GM23248 (cell line): Measurements from ENCODE around the gene ABCC1.

Experiments used
- EZH2 ChIP-seq: fragments of 200-600 bp; sonication (generic); IDR thresholded peaks from 2 replicates; pipeline ENCODE4 v1.6.1; 2018; ENCODE audit warnings: antibody characterized with exemption, mild to moderate bottlenecking; ENCODE audit not compliant: insufficient read depth, poor library complexity, severe bottlenecking
- EZH2phosphoT487 ChIP-seq: fragments of 200-600 bp; sonication (generic); IDR thresholded peaks from 2 replicates; pipeline ENCODE4 v1.6.1; 2018; ENCODE audit warnings: antibody characterized with exemption, moderate library complexity, mild to moderate bottlenecking, low read depth; ENCODE audit not compliant: insufficient read depth

DNA sequence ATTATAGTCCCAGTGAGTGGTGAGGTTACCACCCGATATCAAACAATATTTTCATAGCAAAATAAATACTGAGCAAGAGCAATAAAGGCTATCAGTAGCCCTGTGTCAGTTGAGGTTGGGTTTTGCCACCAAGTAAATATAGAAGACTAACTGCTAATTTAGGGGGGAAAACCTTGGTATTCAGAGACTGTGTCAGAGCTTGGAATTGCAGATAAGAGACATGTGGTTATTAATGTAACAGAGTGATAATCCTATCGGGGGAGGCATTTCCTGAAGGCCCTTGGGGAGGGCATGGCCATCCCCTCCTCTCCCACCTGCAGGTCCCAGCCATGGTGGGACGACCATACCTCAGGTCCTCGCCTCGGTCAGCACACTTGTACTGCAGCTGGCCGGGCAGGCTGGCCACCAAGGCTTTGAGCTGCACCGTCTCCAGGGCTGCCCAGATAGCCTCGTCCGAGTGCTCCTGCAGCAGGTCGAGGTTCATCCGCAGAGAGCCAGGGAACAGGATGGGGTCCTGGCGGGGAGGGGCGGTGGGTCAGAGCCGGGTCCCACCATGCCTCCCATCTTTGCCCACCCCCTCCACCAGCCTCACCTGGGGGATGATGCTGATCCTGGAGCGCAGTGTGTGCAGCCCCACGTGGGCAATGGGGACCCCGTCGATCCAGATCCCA is 205.0 kb downstream of the ABCC1 start:
- TF ChIP-seq EZH2 (no peak), EZH2phosphoT487 (no peak)
